ENCODE results near the gene CBX2.

GRCh38 chr17:79785017-79785899 is 7.3 kb downstream of the CBX2 start:
- TF ChIP-seq TAF1 (IDR thresholded peaks at IDR 0.05; ENCODE audit: borderline replicate concordance, insufficient read depth, low read length) (no peak), POLR2AphosphoS5 (IDR thresholded peaks at IDR 0.05; ENCODE audit: low read depth, low read length) (no peak), FOXP2 (optimal IDR thresholded peaks at IDR 0.05; ENCODE audit: borderline replicate concordance, extremely low read depth, extremely low read length, insufficient read depth) (no peak), SIN3A (IDR thresholded peaks at IDR 0.05; ENCODE audit: borderline replicate concordance, insufficient read depth, low read length) (no peak)
